ENCODE data around the gene GRIA1.

GRIA1 gene

GRCh38 chr5:153490118-153491037 lies at the start of gene GRIA1:
TSS of gene GRIA1 (plus strand) at chr5:153490670.
- DNase-seq, result no peak

GRCh38 chr5:153445875-153446579 lies 44.4 kb upstream of the GRIA1 start:
- no peak for DNase-seq

- DNase-seq, result no peak
Measured at GRCh38 chr5:153447534-153447933, 42.9 kb upstream of the GRIA1 start.

GRCh38 chr5:153456354-153456753 lies 34.1 kb upstream of the GRIA1 start:
- no peak for DNase-seq

- no peak for DNase-seq
Measured at GRCh38 chr5:153456993-153457392, 33.5 kb upstream of the GRIA1 start.

GRCh38 chr5:153458268-153458667 lies 32.2 kb upstream of the GRIA1 start:
- no peak for DNase-seq

GRCh38 chr5:153459051-153459743 lies 31.3 kb upstream of the GRIA1 start:
- no peak for DNase-seq

- no peak for DNase-seq
Measured at GRCh38 chr5:153460421-153460820, 30.0 kb upstream of the GRIA1 start.

GRCh38 chr5:153461341-153461740 lies 29.1 kb upstream of the GRIA1 start:
- DNase-seq, result no peak

GRCh38 chr5:153463806-153464205 lies 26.7 kb upstream of the GRIA1 start:
- DNase-seq, result no peak

- no peak for DNase-seq
Measured at GRCh38 chr5:153467546-153467945, 22.9 kb upstream of the GRIA1 start.

GRCh38 chr5:153469423-153469822 lies 21.0 kb upstream of the GRIA1 start:
- no peak for DNase-seq

GRCh38 chr5:153470736-153471135 lies 19.7 kb upstream of the GRIA1 start:
- DNase-seq, result no peak

- no peak for DNase-seq
Measured at GRCh38 chr5:153476767-153477166, 13.7 kb upstream of the GRIA1 start.

- DNase-seq, result no peak
Measured at GRCh38 chr5:153480401-153480800, 10.1 kb upstream of the GRIA1 start.

GRCh38 chr5:153483482-153483881 lies 7.0 kb upstream of the GRIA1 start:
- no peak for DNase-seq

GRCh38 chr5:153485641-153486040 lies 4.8 kb upstream of the GRIA1 start:
- no peak for DNase-seq

- no peak for DNase-seq
Measured at GRCh38 chr5:153486771-153487170, 3.7 kb upstream of the GRIA1 start.

- DNase-seq, result no peak
Measured at GRCh38 chr5:153489611-153490010, 859 bp upstream of the GRIA1 start.

- no peak for DNase-seq
Measured at GRCh38 chr5:153491038-153491744, 721 bp downstream of the GRIA1 start.

GRCh38 chr5:153491856-153492255 lies 1.4 kb downstream of the GRIA1 start:
- no peak for DNase-seq

- DNase-seq, result no peak
Measured at GRCh38 chr5:153496835-153497234, 6.4 kb downstream of the GRIA1 start.

- no peak for DNase-seq
Measured at GRCh38 chr5:153498516-153498915, 8.0 kb downstream of the GRIA1 start.
